Nephron (organoid): ENCODE results near the gene ZNF396.

Source experiments
- H3K27ac Mint-ChIP-seq, 3 experiments: 2 replicates each; pipeline ENCODE4 v1.8.0; 2020; ENCODE audit warnings: mixed read lengths in 3 of 3, mild to moderate bottlenecking in 2 of 3, moderate library complexity in 1 of 3
- H3K27me3 Mint-ChIP-seq: 2 replicates; pipeline ENCODE4 v1.8.0; 2021; ENCODE audit warnings: low read depth, mild to moderate bottlenecking, moderate library complexity, mixed read lengths
- H3K36me3 Mint-ChIP-seq: 2 replicates; pipeline ENCODE4 v1.8.0; 2020; ENCODE audit warnings: low read depth, mixed read lengths
- H3K4me1 Mint-ChIP-seq: 2 replicates; pipeline ENCODE4 v1.8.0; 2020; ENCODE audit warnings: mixed read lengths
- H3K4me3 Mint-ChIP-seq, 3 experiments: 2 replicates each; pipeline ENCODE4 v1.8.0; 2020; ENCODE audit warnings: mild to moderate bottlenecking in 3 of 3, mixed read lengths in 3 of 3, moderate library complexity in 2 of 3
- H3K9me3 Mint-ChIP-seq: 2 replicates; pipeline ENCODE4 v1.8.0; 2020; ENCODE audit warnings: mixed read lengths
- TF ChIP-seq, protein P1 (sequence below), 3 experiments: fragments of 200-600 bp; sonication (generic); IDR thresholded peaks; one replicate each; pipeline ENCODE4 v1.5.0; 2021; ENCODE audit warnings: antibody characterized with exemption in 3 of 3; ENCODE audit not compliant: unreplicated experiment in 3 of 3

The ZNF396 gene

GRCh38 chr18:35378574-35378896, 1.4 kb upstream of the ZNF396 start:
- Mint-ChIP-seq H3K4me3 (peak overlapping the region; percentile 2 to 25 (median 10)), H3K27me3 (peaks cover 27% of the 10 kb centered on the region), H3K4me1 (no peaks in the 10 kb centered on the region), H3K9me3 (peaks cover 4% of the 10 kb centered on the region), H3K36me3 (no peaks in the 10 kb centered on the region), H3K27ac (no peak overlapping the region)
- TF ChIP-seq, protein P1, sequence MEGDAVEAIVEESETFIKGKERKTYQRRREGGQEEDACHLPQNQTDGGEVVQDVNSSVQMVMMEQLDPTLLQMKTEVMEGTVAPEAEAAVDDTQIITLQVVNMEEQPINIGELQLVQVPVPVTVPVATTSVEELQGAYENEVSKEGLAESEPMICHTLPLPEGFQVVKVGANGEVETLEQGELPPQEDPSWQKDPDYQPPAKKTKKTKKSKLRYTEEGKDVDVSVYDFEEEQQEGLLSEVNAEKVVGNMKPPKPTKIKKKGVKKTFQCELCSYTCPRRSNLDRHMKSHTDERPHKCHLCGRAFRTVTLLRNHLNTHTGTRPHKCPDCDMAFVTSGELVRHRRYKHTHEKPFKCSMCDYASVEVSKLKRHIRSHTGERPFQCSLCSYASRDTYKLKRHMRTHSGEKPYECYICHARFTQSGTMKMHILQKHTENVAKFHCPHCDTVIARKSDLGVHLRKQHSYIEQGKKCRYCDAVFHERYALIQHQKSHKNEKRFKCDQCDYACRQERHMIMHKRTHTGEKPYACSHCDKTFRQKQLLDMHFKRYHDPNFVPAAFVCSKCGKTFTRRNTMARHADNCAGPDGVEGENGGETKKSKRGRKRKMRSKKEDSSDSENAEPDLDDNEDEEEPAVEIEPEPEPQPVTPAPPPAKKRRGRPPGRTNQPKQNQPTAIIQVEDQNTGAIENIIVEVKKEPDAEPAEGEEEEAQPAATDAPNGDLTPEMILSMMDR (IDR thresholded peaks at IDR 0.05; ENCODE audit: unreplicated experiment in 3 of 3): no peak

- TF ChIP-seq, protein P1 (IDR thresholded peaks at IDR 0.05; ENCODE audit: unreplicated experiment in 3 of 3): no peak
- H3K4me3 Mint-ChIP-seq: peak overlapping the region; percentile 83 to 87 (median 83)
These were observed 887 bp upstream of the ZNF396 start for GRCh38 chr18:35377875-35378573.

GRCh38 chr18:35376393-35376741, 770 bp downstream of the ZNF396 start:
- Mint-ChIP-seq H3K9me3 (peaks cover 2% of the 10 kb centered on the region), H3K4me1 (no peaks in the 10 kb centered on the region), H3K27me3 (peaks cover 27% of the 10 kb centered on the region), H3K36me3 (no peaks in the 10 kb centered on the region), H3K27ac (peak overlapping the region in 1 of 3 experiments; percentile 83), H3K4me3 (peak overlapping the region; percentile 87 to 90 (median 89))
- TF ChIP-seq, protein P1 (IDR thresholded peaks at IDR 0.05; ENCODE audit: unreplicated experiment in 3 of 3): no peak

More at GRCh38 chr18:35377875-35378573, 887 bp upstream of the ZNF396 start:
- peaks cover 4% of the 10 kb centered on the region for H3K9me3 Mint-ChIP-seq
- H3K27ac Mint-ChIP-seq: peak overlapping the region in 1 of 3 experiments; percentile 22
- peaks cover 27% of the 10 kb centered on the region for H3K27me3 Mint-ChIP-seq
- no peaks in the 10 kb centered on the region for H3K36me3 Mint-ChIP-seq
- no peaks in the 10 kb centered on the region for H3K4me1 Mint-ChIP-seq

DNA sequence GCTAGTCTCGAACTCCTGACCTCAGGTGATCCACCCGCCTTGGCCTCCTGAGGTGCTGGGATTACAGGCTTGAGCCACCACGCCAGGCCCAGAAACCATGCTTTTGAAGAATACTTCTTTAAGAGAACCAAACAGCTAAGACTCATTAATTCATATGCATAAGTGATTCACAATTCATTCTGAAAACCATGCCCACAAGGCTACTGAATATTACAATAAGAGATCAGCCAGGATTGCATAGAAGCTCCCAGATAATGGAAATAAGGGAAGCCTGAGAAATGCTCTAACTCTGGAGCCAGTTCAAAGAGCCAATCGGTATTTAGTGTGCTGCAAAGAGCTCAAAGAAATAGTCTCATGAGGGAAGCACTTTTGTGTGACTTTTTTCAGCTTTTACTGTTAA, 2.4 kb downstream of the ZNF396 start:
- H3K9me3 Mint-ChIP-seq: no peaks in the 10 kb centered on the region
- peaks cover 27% of the 10 kb centered on the region for H3K27me3 Mint-ChIP-seq
- H3K27ac Mint-ChIP-seq: no peak overlapping the region
- peaks cover 2% of the 10 kb centered on the region for H3K36me3 Mint-ChIP-seq
- H3K4me3 Mint-ChIP-seq: peak overlapping the region; percentile 39 to 65 (median 41)
- no peaks in the 10 kb centered on the region for H3K4me1 Mint-ChIP-seq
- TF ChIP-seq, protein P1 (IDR thresholded peaks at IDR 0.05; ENCODE audit: unreplicated experiment in 3 of 3): no peak

- H3K4me1 Mint-ChIP-seq: no peaks in the 10 kb centered on the region
- peaks cover 4% of the 10 kb centered on the region for H3K36me3 Mint-ChIP-seq
- TF ChIP-seq, protein P1 (IDR thresholded peaks at IDR 0.05; ENCODE audit: unreplicated experiment in 3 of 3): no peak
- no peak overlapping the region for H3K27ac Mint-ChIP-seq
- H3K9me3 Mint-ChIP-seq: no peaks in the 10 kb centered on the region
- peaks cover 8% of the 10 kb centered on the region for H3K27me3 Mint-ChIP-seq
- H3K4me3 Mint-ChIP-seq: no peak overlapping the region
These were observed 5.5 kb downstream of the ZNF396 start for GRCh38 chr18:35371412-35372195.
